Transverse colon (tissue), 3 donors: ENCODE data around the gene ZNF407.

ENCODE experiments used
- CTCF ChIP-seq, 5 experiments: fragments of 200-600 bp in 3 of 5; fragments of 450-650 bp in 2 of 5; sonication (generic) in 3 of 5; IDR thresholded peaks; 1 replicate in 2 of 5; 2 replicates in 3 of 5; pipeline ENCODE4 v1.5.1; 2016 to 2017; ENCODE audit warnings: antibody characterized with exemption in 5 of 5, inconsistent platforms in 3 of 5, mild to moderate bottlenecking in 2 of 5, moderate library complexity in 1 of 5
- POLR2A ChIP-seq: fragments of 450-650 bp; IDR thresholded peaks from one replicate; pipeline ENCODE4 v1.6.1; 2016; ENCODE audit warnings: antibody characterized with exemption, mild to moderate bottlenecking, moderate library complexity

- no peak for TF ChIP-seq CTCF (IDR thresholded peaks at IDR 0.05)
- TF ChIP-seq POLR2A, result no peak
These were observed 207.0 kb downstream of the ZNF407 start for GRCh38 chr18:74804677-74805076.
